Esophagus (tissue), 2 donors: ENCODE data around the gene DPM1. TPM values are rescaled to one million over a fixed set of nuclear protein-coding genes. Genes with fewer than 3 reads are reported as not detected.
A peak's percentile ranks its signal among the peaks of the same experiment; 100 is the strongest.

ENCODE experiments used
- H3K27ac ChIP-seq, 2 donors: one replicate each; pipeline ENCODE4 v1.5.1; 2013; ENCODE audit warnings: low read depth in 2 of 2, mild to moderate bottlenecking in 2 of 2, inconsistent platforms in 1 of 2, low read length in 1 of 2, moderate library complexity in 1 of 2
- H3K27me3 ChIP-seq, 2 donors: one replicate each; pipeline ENCODE4 v1.6.1; 2013; ENCODE audit warnings: low read length in 2 of 2, control low read depth in 1 of 2, mild to moderate bottlenecking in 1 of 2; ENCODE audit not compliant: insufficient read depth in 2 of 2, control insufficient read depth in 1 of 2
- H3K36me3 ChIP-seq, 2 donors: one replicate each; pipeline ENCODE4 v1.6.1; 2013; ENCODE audit warnings: low read length in 1 of 2; ENCODE audit not compliant: control insufficient read depth in 2 of 2, insufficient read depth in 2 of 2
- H3K4me1 ChIP-seq, 2 donors: one replicate each; pipeline ENCODE4 v1.6.1; 2013; ENCODE audit warnings: low read length in 1 of 2; ENCODE audit not compliant: control insufficient read depth in 2 of 2, insufficient read depth in 2 of 2
- H3K4me3 ChIP-seq, 2 donors: one replicate each; pipeline ENCODE4 v1.5.1; 2013; ENCODE audit warnings: low read length in 2 of 2, mild to moderate bottlenecking in 2 of 2, low read depth in 1 of 2, moderate library complexity in 1 of 2
- H3K9me3 ChIP-seq, 2 donors: one replicate each; pipeline ENCODE4 v1.6.1; 2013; ENCODE audit warnings: mild to moderate bottlenecking in 2 of 2, low read depth in 1 of 2, low read length in 1 of 2, moderate library complexity in 1 of 2; ENCODE audit not compliant: control insufficient read depth in 2 of 2, insufficient read depth in 1 of 2
- WGBS, 2 donors: extraction: QIAGEN DNeasy Blood & Tissue Kit; methylation state at CpG; one replicate each; pipeline ENCODE4 v1.1.7; 2013; 5-methylcytosine and 5-hydroxymethylcytosine counted together
- polyA plus RNA-seq, 2 donors: library from polyadenylated mRNA; stranded (reverse); fragments of 200-250 nt; gene quantifications; one replicate each; pipeline ENCODE4 v1.2.3, GENCODE V29; 2013
- donor health status: healthy with polysubstance abuse.
- donor health status: Bipolar disorder and iron deficiency.

Gene DPM1
- 10 to 100 TPM; 20.7 to 55.8 TPM for polyA plus RNA-seq

DNA sequence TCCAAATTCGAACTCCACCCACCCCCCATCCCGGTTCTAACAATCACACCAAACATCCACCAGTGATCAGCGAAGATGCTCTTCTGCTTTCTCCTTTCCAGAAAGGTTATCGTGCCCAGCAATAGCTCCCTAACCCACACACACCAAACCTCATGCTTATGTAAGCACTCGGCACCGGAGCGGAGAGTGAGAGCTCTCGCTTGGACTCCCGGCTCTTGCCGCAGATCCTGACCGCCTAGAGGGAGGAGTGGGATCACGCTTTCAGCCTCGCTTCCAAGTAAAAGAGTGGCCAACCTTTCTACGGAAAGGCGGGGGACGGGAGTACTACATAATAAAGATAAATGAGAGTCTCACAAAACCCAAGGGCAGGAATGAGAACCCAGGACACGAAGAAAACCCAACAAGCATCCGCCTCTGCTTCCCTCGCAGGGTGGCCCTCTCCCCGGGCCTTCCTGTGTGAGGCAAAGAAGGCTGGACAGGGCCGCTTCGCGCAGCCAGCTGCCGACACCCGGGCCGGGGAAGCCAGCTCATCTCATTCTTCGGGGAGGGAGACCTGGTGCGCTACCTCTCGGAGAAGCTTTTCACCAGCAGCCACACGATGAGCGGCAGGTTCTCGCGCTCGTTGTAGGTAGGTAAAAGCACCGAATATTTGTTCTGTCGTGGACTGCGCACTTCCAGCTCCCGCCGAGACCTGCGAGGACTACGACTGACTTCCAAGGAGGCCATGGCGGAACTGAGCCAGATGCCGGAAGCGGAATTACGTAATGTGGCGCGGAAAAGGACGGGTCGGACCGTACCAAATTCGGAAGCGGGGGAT lies at the start of gene DPM1:
Gene DPM1, minus strand, starts transcription at position 735 of the 817 bp plus-strand sequence. Its CDS starts 9 bp downstream, at position 726.
- no peaks in the 10 kb centered on the region for H3K27me3 ChIP-seq
- peak within 1 kb of the TSS; percentile 88 to 95 for H3K27ac ChIP-seq
- H3K4me3 ChIP-seq = peak within 1 kb of the TSS; percentile 65 to 89
- WGBS, 2 donors = 0% methylated on average over 52 of the region's 52 CpGs
- H3K9me3 ChIP-seq = no peaks in the 10 kb centered on the region
- H3K4me1 ChIP-seq = peaks cover 7% of the 10 kb centered on the region in 2 donors
- peaks cover 2 to 3% of the 10 kb centered on the region in 2 donors for H3K36me3 ChIP-seq

DNA sequence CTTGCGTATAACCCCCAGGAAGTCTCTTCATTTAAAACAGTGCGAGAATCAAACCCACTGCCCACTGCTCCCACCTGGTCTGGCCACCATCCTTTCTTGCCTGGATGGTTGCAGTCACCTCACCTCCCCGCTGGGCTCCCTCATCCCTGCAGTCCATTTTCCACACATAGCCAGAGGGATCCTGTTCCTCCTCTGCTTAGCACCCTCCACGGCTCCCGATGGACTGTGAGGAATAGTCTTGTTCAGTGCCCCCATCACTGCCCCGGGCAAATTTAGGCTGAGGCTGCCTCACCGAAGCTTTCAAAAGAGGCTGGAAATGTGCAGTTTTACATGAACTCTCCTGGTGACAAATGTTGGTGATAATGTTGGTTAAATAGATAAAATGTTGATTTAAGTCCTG lies 46.9 kb upstream of the DPM1 start:
- peaks cover 0 to 13% of the 10 kb centered on the region in 2 donors for H3K36me3 ChIP-seq
- no peaks in the 10 kb centered on the region for H3K27me3 ChIP-seq
- WGBS, 2 donors = 94% methylated on average over 7 of the region's 7 CpGs
- H3K27ac ChIP-seq = no peak overlapping the region
- no peak overlapping the region for H3K4me3 ChIP-seq
- H3K4me1 ChIP-seq = no peaks in the 10 kb centered on the region
- peaks cover 0 to 2% of the 10 kb centered on the region in 2 donors for H3K9me3 ChIP-seq

DNA sequence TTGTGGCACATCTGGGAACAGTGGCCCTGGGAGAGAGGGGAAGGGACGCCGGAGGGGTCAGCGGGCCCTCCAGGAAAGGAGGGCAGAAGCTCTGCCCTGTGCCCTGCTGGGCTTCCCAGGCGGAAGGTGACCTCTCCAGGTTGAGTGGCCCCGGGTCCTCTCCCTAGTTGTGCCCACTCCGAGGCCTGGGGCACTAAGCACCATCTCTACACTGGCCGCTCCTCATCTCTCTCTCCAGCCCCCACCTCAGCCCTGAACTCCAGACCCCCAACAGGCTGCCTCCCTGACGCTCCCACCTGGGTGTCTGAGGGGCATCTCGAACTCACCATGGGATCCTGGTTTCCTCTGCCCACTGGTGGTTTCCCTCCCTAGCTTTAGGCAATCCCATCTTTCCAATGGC lies 46.4 kb upstream of the DPM1 start:
- peaks cover 0 to 1% of the 10 kb centered on the region in 2 donors for H3K9me3 ChIP-seq
- H3K4me3 ChIP-seq = no peak overlapping the region
- H3K36me3 ChIP-seq = peaks cover 0 to 13% of the 10 kb centered on the region in 2 donors
- H3K27me3 ChIP-seq = no peaks in the 10 kb centered on the region
- WGBS, 2 donors = 93 to 94% methylated on average over 6 to 9 of the region's 9 CpGs
- no peak overlapping the region for H3K27ac ChIP-seq
- H3K4me1 ChIP-seq = no peaks in the 10 kb centered on the region

DNA sequence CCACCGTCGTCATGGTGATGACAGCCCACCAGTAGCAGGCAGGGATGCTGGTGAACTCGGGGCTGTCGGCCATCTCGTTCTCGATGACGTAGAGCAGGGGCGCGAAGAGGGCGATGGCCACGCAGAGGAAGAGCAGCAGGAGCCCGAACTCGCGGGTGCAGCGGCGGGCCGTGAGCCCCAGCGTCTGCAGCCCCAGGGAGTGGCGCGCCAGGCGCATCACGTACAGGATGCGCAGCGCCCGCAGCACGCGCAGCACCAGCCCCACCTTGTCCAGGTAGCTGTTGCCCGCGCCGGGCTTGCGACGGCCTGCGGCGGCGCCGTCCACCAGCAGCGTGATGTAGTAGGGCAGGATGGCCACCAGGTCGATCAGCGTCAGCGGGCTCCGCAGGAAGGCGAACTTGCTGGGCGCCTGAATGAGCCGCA lies 46.0 kb upstream of the DPM1 start:
- Histone ChIP-seq H3K27me3 (no peaks in the 10 kb centered on the region), H3K4me3 (no peak overlapping the region), H3K36me3 (peaks cover 0 to 11% of the 10 kb centered on the region in 2 donors), H3K9me3 (no peaks in the 10 kb centered on the region), H3K4me1 (no peaks in the 10 kb centered on the region), H3K27ac (no peak overlapping the region)
- WGBS, 2 donors = 93 to 96% methylated on average over 44 of the region's 44 CpGs

DNA sequence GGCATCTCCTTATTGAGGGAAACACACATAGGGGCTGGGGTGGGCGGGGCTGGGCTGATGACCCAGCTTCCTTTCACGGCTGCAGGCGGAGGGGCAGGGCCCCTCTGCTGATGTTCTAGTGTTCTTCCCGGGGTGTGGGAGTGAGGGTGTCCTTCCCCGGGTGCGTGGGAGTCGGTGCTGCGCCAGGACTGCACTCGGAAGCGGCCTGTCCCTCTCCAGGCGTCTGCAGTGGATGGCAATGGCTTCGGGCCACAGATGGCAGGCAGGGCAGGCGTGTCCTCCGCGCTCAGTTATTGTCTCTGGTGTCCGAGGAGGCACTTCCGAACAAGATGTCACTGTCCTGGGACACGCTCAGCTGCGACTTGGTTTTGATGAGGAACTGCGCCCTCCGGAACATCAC lies 45.4 kb upstream of the DPM1 start:
- Histone ChIP-seq H3K27me3 (no peaks in the 10 kb centered on the region), H3K9me3 (no peaks in the 10 kb centered on the region), H3K36me3 (peaks cover 0 to 9% of the 10 kb centered on the region in 2 donors), H3K27ac (no peak overlapping the region), H3K4me1 (no peaks in the 10 kb centered on the region), H3K4me3 (no peak overlapping the region)
- 81 to 85% methylated on average over 21 of the region's 21 CpGs for WGBS, 2 donors

DNA sequence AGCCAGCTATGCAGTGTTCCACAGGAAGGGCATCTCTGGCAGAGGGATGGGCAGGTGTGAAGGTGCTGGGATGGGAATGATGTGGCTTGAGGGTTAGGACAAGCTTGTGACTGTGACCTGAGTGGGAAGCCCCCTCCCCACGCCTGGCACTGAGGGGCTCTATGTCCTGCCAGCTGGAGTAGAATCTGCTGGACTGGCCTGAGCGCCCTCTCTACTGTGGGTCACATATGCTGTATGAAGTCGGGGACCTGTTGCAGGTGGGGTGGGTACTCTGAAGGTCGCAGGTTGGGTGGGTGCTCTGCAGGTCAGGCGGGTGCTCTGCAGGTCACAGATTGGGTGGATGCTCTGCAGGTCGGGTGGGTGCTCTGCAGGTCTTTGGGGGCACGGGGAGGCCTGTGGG lies 44.3 kb upstream of the DPM1 start:
- Histone ChIP-seq H3K9me3 (no peaks in the 10 kb centered on the region), H3K27ac (no peak overlapping the region), H3K27me3 (no peaks in the 10 kb centered on the region), H3K4me1 (no peaks in the 10 kb centered on the region), H3K36me3 (peaks cover 0 to 9% of the 10 kb centered on the region in 2 donors), H3K4me3 (no peak overlapping the region)
- 77 to 80% methylated on average over 7 of the region's 7 CpGs for WGBS, 2 donors

DNA sequence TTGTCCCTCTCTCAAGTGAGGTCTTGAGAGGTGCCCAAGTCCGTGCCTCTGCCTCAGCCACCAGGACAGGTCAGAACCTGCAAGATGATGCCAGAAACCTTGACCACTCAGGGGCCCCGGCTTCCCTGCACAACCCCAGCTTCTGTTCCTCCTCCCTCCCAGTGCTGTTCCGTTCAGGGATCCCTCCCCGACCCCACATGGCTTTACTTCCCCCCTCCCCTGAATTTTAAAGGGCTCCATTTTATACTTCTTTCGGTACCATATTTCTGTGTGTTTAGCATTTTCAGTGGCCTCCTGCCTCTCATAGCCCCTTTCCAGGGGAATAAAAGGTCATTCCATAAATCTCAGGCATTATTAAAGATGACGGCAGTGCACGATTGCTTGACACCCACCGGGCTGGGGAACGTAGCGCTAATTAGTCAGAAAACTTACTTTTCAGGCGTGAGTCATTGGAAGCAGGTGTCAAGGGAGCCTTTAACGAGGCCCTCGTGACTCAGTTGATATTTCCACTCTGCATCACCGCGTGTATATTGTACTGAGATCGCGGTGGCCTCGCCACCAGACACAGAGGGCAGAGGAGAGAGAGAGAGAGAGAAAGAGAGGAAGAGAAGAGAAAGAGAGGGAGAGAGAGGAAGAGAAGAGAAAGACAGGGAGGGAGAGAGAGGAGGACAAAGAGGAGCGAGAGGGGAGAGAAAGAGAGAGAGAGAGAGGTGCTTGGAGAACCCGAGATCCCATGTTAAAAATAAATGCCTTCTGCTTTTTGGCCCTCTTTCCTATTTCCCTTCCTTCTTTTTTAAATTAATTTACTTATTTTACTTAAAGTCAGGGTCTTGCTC lies 43.3 kb upstream of the DPM1 start:
- H3K36me3 ChIP-seq = peaks cover 0 to 9% of the 10 kb centered on the region in 2 donors
- H3K4me3 ChIP-seq = no peak overlapping the region
- whole genome bisulfite sequencing, 2 donors = 76 to 83% methylated on average over 20 of the region's 20 CpGs
- H3K9me3 ChIP-seq = no peaks in the 10 kb centered on the region
- H3K4me1 ChIP-seq = no peaks in the 10 kb centered on the region
- no peak overlapping the region for H3K27ac ChIP-seq
- H3K27me3 ChIP-seq = no peaks in the 10 kb centered on the region

DNA sequence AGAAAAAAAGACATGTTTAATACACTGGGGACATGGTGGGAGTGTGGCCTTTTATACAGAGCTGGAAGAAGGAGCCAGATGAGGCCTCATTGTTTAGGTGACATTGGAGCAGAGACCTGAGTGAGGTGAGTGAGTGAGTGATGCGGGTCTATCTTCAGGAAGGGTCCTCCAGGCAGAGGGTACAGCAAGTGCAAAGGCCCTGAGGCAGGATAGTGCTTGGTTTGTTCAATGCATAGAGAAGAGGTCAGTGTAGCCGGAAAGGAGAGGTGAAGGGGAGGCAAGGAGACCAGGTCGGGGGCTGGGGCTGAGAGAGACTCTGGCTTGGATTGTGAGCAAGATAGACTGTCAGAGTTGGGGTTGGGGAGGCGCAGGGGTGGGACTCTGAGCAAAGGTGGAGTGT lies 41.0 kb upstream of the DPM1 start:
- Histone ChIP-seq H3K9me3 (no peaks in the 10 kb centered on the region), H3K27me3 (no peaks in the 10 kb centered on the region), H3K27ac (no peak overlapping the region), H3K4me3 (no peak overlapping the region), H3K4me1 (no peaks in the 10 kb centered on the region), H3K36me3 (peaks cover 0 to 7% of the 10 kb centered on the region in 2 donors)
- WGBS, 2 donors = 94 to 96% methylated on average over 4 of the region's 4 CpGs

DNA sequence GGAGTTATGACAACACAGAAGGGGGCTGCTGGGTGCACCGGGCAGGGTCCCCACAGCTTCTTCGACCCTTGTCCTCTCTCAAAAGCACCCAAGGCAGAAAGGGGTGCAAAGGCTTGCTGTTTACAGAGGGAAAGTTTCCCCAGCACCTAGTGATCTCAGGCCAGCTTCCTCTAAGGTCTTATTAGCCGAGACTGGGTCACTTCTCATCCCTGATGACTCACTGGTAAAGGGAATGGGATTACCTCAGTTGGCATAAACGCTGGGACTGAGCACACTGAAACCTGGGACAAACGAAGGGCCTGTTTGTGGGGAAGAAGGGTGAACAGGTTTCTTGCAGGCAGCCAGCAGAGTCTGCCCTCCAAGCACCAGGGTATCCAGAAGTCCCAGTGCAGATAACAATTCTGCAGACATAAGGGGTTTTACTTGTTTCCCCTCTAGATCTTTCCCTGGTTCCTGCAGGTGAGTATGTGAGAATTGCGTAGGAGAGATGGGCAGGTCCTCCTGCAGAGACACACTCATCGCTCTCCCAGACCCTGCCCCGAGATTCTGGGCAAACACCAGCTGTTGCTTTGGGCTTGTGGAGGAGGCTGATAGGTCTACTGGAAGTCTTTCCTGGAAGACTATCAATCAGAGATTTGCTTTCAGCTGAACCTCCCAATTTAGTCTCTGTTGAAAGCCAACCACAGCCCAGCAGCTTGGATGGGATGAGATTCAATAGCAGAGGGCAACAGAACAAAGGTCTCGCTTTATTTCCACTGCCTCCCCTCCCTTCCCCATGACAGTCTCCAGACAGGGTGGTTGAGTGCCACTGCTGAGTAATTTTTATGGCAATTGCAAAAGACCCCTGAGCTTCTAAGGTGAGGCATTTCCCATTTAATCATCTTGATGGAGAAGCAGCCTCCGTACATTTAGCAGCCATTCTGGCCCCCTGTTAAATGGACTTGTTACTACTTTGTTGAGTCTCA lies 38.9 kb upstream of the DPM1 start:
- Histone ChIP-seq H3K27me3 (no peaks in the 10 kb centered on the region), H3K9me3 (no peaks in the 10 kb centered on the region), H3K4me3 (no peak overlapping the region), H3K27ac (no peak overlapping the region), H3K4me1 (peaks cover 0 to 2% of the 10 kb centered on the region in 2 donors), H3K36me3 (no peaks in the 10 kb centered on the region)
- 44 to 47% methylated on average over 10 of the region's 10 CpGs for WGBS, 2 donors
